ENCODE results near the gene PRDM16. TPM values are rescaled to one million over a fixed set of nuclear protein-coding genes. Genes with fewer than 3 reads are reported as not detected.

Gene PRDM16
- total and polyA plus RNA-seq, 3 donors from 2014 or later, result 2.1 to 5.6 (median 4.7) TPM

DNA sequence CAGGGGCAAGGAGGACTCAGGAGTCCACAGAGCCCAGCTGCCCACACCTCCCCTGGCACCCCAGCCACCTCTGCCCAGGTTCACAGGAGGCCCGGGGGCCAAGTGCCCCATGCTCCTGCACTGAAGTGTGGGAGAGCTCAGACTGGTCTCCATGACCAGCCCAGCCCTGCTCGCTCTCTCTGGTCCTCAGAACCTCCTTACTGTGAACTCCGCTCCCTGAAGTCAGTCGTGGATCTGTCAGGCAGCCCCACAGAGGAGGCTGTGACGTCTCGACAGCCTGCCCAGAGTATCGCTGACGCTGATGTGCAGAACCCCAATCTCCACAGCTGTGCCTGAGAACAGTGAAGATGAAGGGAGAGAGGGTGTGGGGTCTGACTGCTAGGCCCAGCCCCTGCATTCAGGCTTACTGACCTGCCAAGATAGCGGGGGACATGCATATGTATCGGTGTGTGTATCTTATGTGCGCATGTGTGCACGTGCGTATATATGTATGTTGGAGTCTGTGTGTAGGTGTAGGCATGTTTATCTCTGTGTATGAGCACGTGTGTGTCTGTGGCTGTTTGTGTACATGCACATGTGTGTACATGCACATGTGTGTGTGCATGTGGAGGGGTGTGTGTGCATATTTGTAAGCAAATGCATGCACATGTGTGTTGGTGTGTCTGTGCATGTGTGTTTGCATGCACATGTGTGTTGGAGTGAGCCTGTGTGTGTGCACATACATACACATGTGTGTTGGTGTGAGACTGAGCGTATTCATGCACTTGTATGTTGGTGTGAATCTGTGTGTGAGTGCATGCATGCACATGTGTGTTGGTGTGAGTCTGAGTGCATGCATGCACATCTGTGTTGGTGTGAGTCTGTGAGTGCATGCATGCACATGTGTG is 267.0 kb downstream of the PRDM16 start:
- Histone ChIP-seq H3K9me3 (no peaks in the 10 kb centered on the region), H3K4me1 (peaks cover 2% of the 10 kb centered on the region), H3K27ac (no peak overlapping the region), H3K4me3 (no peak overlapping the region), H3K36me3 (ENCODE audit: low read depth, missing control alignments) (no peaks in the 10 kb centered on the region), H3K27me3 (no peaks in the 10 kb centered on the region)
- intact Hi-C loops (cut with DNase I; ENCODE audit: low total_unique reads), result no loop called here
- TF ChIP-seq, protein P1, sequence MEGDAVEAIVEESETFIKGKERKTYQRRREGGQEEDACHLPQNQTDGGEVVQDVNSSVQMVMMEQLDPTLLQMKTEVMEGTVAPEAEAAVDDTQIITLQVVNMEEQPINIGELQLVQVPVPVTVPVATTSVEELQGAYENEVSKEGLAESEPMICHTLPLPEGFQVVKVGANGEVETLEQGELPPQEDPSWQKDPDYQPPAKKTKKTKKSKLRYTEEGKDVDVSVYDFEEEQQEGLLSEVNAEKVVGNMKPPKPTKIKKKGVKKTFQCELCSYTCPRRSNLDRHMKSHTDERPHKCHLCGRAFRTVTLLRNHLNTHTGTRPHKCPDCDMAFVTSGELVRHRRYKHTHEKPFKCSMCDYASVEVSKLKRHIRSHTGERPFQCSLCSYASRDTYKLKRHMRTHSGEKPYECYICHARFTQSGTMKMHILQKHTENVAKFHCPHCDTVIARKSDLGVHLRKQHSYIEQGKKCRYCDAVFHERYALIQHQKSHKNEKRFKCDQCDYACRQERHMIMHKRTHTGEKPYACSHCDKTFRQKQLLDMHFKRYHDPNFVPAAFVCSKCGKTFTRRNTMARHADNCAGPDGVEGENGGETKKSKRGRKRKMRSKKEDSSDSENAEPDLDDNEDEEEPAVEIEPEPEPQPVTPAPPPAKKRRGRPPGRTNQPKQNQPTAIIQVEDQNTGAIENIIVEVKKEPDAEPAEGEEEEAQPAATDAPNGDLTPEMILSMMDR (IDR thresholded peaks at IDR 0.05), result no peak
- no peak for TF ChIP-seq POLR2A (IDR thresholded peaks at IDR 0.05)
- DNase-seq, result no peak
- 85 to 89% methylated on average over 13 to 15 of the region's 15 CpGs for WGBS, 2 donors

DNA sequence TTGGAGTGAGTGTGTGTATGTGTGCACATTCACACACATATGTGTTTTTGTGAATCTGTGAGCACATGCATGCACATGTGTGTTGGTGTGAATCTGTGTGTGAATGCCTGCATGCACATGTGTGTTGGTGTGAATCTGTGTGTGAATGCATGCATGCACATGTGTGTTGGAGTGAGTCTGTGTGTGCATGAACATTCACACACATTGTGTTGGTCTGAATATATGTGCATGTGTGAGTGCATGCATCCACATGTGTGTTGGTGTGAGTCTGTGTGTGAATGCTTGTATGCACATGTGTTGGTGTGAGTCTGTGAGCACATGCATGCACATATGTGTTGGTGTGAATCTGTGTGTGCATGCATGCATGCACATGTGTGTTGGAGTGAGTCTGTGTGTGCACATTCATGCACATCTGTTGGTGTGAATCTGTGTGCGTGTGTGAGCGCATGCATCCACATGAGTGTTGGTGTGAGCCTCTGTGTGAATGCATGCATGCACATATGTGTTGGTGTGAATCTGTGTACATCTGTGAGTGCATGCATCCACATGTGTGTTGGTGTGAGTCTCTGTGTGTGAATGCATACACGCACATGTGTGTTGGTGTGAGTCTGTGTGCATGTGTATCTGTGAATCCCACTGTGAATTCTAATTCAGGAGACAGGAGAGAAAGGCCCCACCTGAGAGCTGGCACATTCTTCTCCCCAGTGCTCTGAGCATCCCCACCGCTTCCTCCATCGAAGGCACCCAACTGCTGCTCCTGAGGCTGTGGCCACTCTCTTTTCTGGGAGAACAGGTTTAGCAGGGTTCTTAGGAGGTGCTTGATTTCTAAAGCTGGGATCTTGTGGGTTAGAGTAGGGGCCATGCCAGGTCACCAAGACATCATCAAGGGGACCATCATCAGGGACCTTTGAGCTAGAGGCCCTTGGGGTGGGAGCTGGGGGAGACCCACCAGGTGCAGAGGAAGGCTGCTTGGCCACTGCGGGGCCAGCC is 267.9 kb downstream of the PRDM16 start:
- H3K27me3 ChIP-seq, result no peaks in the 10 kb centered on the region
- intact Hi-C loops (cut with DNase I; ENCODE audit: low total_unique reads), result no loop called here
- no peak for DNase-seq
- H3K27ac ChIP-seq, result no peak overlapping the region
- 83 to 94% methylated on average over 4 to 6 of the region's 6 CpGs for WGBS, 2 donors
- H3K4me1 ChIP-seq, result peaks cover 2% of the 10 kb centered on the region
- no peaks in the 10 kb centered on the region for H3K36me3 ChIP-seq (ENCODE audit: low read depth, missing control alignments)
- H3K4me3 ChIP-seq, result no peak overlapping the region
- TF ChIP-seq, protein P1 (IDR thresholded peaks at IDR 0.05), result no peak
- H3K9me3 ChIP-seq, result no peaks in the 10 kb centered on the region

GRCh38 chr1:3337798-3338724 is 269.1 kb downstream of the PRDM16 start:
- Histone ChIP-seq H3K4me1 (peaks cover 2% of the 10 kb centered on the region), H3K9me3 (no peaks in the 10 kb centered on the region), H3K36me3 (ENCODE audit: low read depth, missing control alignments) (no peaks in the 10 kb centered on the region), H3K27me3 (no peaks in the 10 kb centered on the region), H3K27ac (no peak overlapping the region), H3K4me3 (no peak overlapping the region)
- no peak for DNase-seq
- intact Hi-C loops (cut with DNase I; ENCODE audit: low total_unique reads), result no loop called here
- TF ChIP-seq POLR2A (IDR thresholded peaks at IDR 0.05), result no peak
- TF ChIP-seq, protein P1 (IDR thresholded peaks at IDR 0.05), result no peak
- WGBS, 2 donors, result 84 to 85% methylated on average over 11 to 18 of the region's 18 CpGs

DNA sequence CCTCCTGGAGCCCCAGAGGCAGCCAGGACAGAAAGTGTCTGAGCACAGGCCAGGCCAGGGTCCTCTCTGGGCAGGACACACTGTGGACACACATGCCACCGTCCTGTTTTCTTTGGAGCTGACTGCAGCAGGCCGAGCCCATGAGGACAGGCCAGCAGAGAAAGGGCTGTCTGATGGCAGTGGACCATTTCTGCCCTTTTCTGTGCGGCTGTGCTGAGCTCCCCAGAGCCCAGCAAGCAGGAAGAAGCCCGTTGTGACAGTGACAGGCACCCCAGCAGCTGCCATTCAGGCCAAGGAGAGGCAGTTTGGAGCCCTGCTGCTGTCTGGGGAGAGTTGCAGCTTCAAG is 269.7 kb downstream of the PRDM16 start:
- WGBS, 2 donors, result 20 to 89% methylated on average over 1 to 4 of the region's 4 CpGs
- TF ChIP-seq POLR2A (IDR thresholded peaks at IDR 0.05), result no peak
- TF ChIP-seq, protein P1 (IDR thresholded peaks at IDR 0.05), result no peak
- Histone ChIP-seq H3K4me3 (no peak overlapping the region), H3K4me1 (peaks cover 2% of the 10 kb centered on the region), H3K36me3 (ENCODE audit: low read depth, missing control alignments) (no peaks in the 10 kb centered on the region), H3K9me3 (no peaks in the 10 kb centered on the region), H3K27me3 (no peaks in the 10 kb centered on the region), H3K27ac (no peak overlapping the region)
- intact Hi-C loops (cut with DNase I; ENCODE audit: low total_unique reads), result no loop called here
- no peak for DNase-seq

Measured in testis (tissue), 3 donors.